ENCODE measurements around the gene OCA2.

Gene OCA2

DNA sequence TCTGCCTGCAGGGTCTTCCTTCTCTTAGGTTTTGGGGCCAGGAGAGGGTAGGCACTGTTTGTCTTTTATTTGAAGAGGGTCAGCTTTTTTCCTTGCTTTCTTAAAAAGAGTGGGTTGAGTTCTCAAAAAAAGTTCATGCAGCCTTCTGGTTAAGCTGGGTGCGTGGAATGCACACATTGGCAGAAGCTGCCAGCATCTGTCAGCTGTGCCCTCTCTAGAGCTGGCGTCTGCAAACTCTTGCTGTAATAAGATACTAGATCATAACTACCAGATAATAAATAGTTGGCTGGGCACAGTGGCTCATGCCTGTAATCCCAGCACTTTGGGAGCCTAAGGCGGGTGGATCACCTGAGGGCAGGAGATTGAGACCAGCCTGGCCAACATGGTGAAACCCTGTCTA is 373.4 kb downstream of the OCA2 start:
- Histone ChIP-seq H3K14ac (ENCODE audit: low read length) (no peak overlapping the region), H2BK12ac (ENCODE audit: low read length) (no peak overlapping the region), H3K36me3 (ENCODE audit: control insufficient read depth in 1 of 2, insufficient read depth in 2 of 2, low read length in 2 of 2) (no peaks in the 10 kb centered on the region), H3K27ac (ENCODE audit: low read depth, low read length) (no peak overlapping the region), H3K18ac (ENCODE audit: low read length) (no peak overlapping the region), H4K12ac (ENCODE audit: low read depth, low read length) (no peak overlapping the region), H4K91ac (ENCODE audit: low read depth, low read length) (no peak overlapping the region), H2BK5ac (ENCODE audit: low read depth, low read length, poor library complexity) (no peak overlapping the region), H3K23ac (ENCODE audit: low read length) (no peak overlapping the region), H2BK120ac (ENCODE audit: insufficient read depth, low read length, poor library complexity) (no peak overlapping the region), H2AFZ (ENCODE audit: insufficient read depth, low read length, poor library complexity) (no peak overlapping the region), H3K4me1 (ENCODE audit: control insufficient read depth in 1 of 2, insufficient read depth in 2 of 2, low read length in 2 of 2) (no peaks in the 10 kb centered on the region), H4K8ac (ENCODE audit: low read depth, low read length) (no peak overlapping the region), H3K4ac (ENCODE audit: low read depth, low read length) (no peak overlapping the region), H3K79me1 (ENCODE audit: low read length) (no peaks in the 10 kb centered on the region), H3K4me3 (ENCODE audit: low read depth, low read length) (no peak overlapping the region), H3K79me2 (ENCODE audit: control insufficient read depth, insufficient read depth, low read length, poor library complexity) (no peaks in the 10 kb centered on the region), H3K27me3 (ENCODE audit: insufficient read depth, low read length) (no peaks in the 10 kb centered on the region), H3K9ac (ENCODE audit: low read length) (no peak overlapping the region), H3K4me2 (ENCODE audit: low read length) (no peak overlapping the region), H3K9me3 (ENCODE audit: insufficient read depth, low read depth, low read length) (peaks cover 3% of the 10 kb centered on the region), H2AK5ac (ENCODE audit: low read length) (no peak overlapping the region)
- WGBS (ENCODE audit: extremely low coverage, insufficient coverage, insufficient read length): no CpG with 5 or more reads among the region's 3 CpGs
- DNase-seq: no peak

DNA sequence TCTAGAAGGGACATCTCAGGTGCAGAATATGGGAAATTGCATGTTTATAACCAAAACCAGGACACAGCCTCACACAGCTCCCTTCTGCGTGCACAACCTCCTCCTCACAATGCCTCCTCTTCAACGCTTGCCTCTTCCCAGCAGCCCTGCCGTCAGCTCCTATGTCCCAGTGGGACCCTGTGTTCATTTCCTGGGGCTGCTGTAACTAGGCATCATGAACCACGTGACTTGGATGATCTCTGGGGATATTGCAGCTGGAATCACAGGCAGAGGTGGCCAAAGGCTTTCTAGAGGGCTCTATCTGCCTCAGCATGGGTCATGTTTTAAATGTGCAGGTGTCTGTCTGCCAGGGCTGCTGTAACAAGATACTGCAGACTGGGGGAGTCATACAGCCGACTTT is 375.3 kb downstream of the OCA2 start:
- no peak overlapping the region for H3K4me3 ChIP-seq (ENCODE audit: low read depth, low read length)
- no CpG with 5 or more reads among the region's 5 CpGs for WGBS (ENCODE audit: extremely low coverage, insufficient coverage, insufficient read length)
- H3K4ac ChIP-seq (ENCODE audit: low read depth, low read length): no peak overlapping the region
- H3K18ac ChIP-seq (ENCODE audit: low read length): no peak overlapping the region
- H3K27ac ChIP-seq (ENCODE audit: low read depth, low read length): no peak overlapping the region
- H3K4me2 ChIP-seq (ENCODE audit: low read length): no peak overlapping the region
- H3K36me3 ChIP-seq (ENCODE audit: control insufficient read depth in 1 of 2, insufficient read depth in 2 of 2, low read length in 2 of 2): no peaks in the 10 kb centered on the region
- H3K14ac ChIP-seq (ENCODE audit: low read length): no peak overlapping the region
- no peak overlapping the region for H4K12ac ChIP-seq (ENCODE audit: low read depth, low read length)
- no peak overlapping the region for H3K23ac ChIP-seq (ENCODE audit: low read length)
- no peak overlapping the region for H2AFZ ChIP-seq (ENCODE audit: insufficient read depth, low read length, poor library complexity)
- H2BK120ac ChIP-seq (ENCODE audit: insufficient read depth, low read length, poor library complexity): no peak overlapping the region
- no peaks in the 10 kb centered on the region for H3K79me1 ChIP-seq (ENCODE audit: low read length)
- no peaks in the 10 kb centered on the region for H3K4me1 ChIP-seq (ENCODE audit: control insufficient read depth in 1 of 2, insufficient read depth in 2 of 2, low read length in 2 of 2)
- H2AK5ac ChIP-seq (ENCODE audit: low read length): no peak overlapping the region
- H2BK12ac ChIP-seq (ENCODE audit: low read length): no peak overlapping the region
- peaks cover 2% of the 10 kb centered on the region for H3K9me3 ChIP-seq (ENCODE audit: insufficient read depth, low read depth, low read length)
- H3K27me3 ChIP-seq (ENCODE audit: insufficient read depth, low read length): no peaks in the 10 kb centered on the region
- no peak for DNase-seq
- H3K79me2 ChIP-seq (ENCODE audit: control insufficient read depth, insufficient read depth, low read length, poor library complexity): no peaks in the 10 kb centered on the region
- H3K9ac ChIP-seq (ENCODE audit: low read length): no peak overlapping the region
- no peak overlapping the region for H2BK5ac ChIP-seq (ENCODE audit: low read depth, low read length, poor library complexity)
- H4K8ac ChIP-seq (ENCODE audit: low read depth, low read length): no peak overlapping the region
- H4K91ac ChIP-seq (ENCODE audit: low read depth, low read length): no peak overlapping the region

DNA sequence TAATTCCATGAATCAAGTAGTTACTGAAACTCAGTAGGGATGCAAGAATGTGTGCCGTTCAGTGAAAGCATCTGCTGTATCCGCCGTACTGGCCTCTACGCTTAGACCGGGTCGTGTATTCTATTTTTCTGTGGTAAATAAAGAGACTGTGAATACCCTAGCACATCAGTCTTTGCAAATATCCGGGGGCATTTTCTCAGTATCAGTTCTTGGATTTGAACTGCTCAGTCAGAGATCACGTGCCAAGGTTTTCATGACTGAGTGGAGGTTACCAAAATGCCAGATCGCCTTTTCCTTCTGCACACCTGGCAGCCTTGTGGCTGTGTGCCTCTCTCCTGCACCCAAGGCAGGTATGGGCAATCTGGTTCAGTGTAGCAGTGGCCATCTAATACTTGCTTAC is 377.0 kb downstream of the OCA2 start:
- Histone ChIP-seq H2BK120ac (ENCODE audit: insufficient read depth, low read length, poor library complexity) (no peak overlapping the region), H3K79me2 (ENCODE audit: control insufficient read depth, insufficient read depth, low read length, poor library complexity) (no peaks in the 10 kb centered on the region), H3K9ac (ENCODE audit: low read length) (no peak overlapping the region), H4K8ac (ENCODE audit: low read depth, low read length) (no peak overlapping the region), H3K23ac (ENCODE audit: low read length) (no peak overlapping the region), H3K27me3 (ENCODE audit: insufficient read depth, low read length) (no peaks in the 10 kb centered on the region), H3K4me3 (ENCODE audit: low read depth, low read length) (no peak overlapping the region), H3K18ac (ENCODE audit: low read length) (no peak overlapping the region), H3K9me3 (ENCODE audit: insufficient read depth, low read depth, low read length) (peaks cover 2% of the 10 kb centered on the region), H2BK12ac (ENCODE audit: low read length) (no peak overlapping the region), H2AK5ac (ENCODE audit: low read length) (no peak overlapping the region), H2BK5ac (ENCODE audit: low read depth, low read length, poor library complexity) (no peak overlapping the region), H4K12ac (ENCODE audit: low read depth, low read length) (no peak overlapping the region), H3K27ac (ENCODE audit: low read depth, low read length) (no peak overlapping the region), H3K4me2 (ENCODE audit: low read length) (no peak overlapping the region), H4K91ac (ENCODE audit: low read depth, low read length) (no peak overlapping the region), H3K4me1 (ENCODE audit: control insufficient read depth in 1 of 2, insufficient read depth in 2 of 2, low read length in 2 of 2) (no peaks in the 10 kb centered on the region), H3K4ac (ENCODE audit: low read depth, low read length) (no peak overlapping the region), H3K79me1 (ENCODE audit: low read length) (no peaks in the 10 kb centered on the region), H3K14ac (ENCODE audit: low read length) (no peak overlapping the region), H2AFZ (ENCODE audit: insufficient read depth, low read length, poor library complexity) (no peak overlapping the region), H3K36me3 (ENCODE audit: control insufficient read depth in 1 of 2, insufficient read depth in 2 of 2, low read length in 2 of 2) (no peaks in the 10 kb centered on the region)
- no CpG with 5 or more reads among the region's 9 CpGs for WGBS (ENCODE audit: extremely low coverage, insufficient coverage, insufficient read length)
- no peak for DNase-seq

DNA sequence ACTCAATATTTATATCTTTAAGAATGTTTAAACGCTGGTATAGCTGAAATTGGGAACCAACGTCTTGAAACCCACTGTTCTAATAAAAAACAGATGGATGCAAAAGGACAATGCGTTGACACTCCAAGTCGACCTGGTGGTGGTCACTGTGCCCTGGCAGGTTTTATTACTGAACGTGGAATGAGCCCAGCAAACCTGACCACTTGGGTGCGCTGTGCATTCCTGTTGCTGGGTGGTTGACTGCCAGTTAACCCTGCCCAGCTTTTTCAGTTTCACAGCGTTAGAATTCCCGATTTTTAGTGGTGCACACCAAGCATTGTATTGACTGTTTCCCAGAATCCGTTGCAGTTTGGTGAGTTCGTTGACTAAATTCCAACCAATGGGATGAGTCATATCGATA is 384.4 kb downstream of the OCA2 start:
- Histone ChIP-seq H3K9me3 (ENCODE audit: insufficient read depth, low read depth, low read length) (no peaks in the 10 kb centered on the region), H2AK5ac (ENCODE audit: low read length) (no peak overlapping the region), H3K14ac (ENCODE audit: low read length) (no peak overlapping the region), H3K4me3 (ENCODE audit: low read depth, low read length) (no peak overlapping the region), H3K27ac (ENCODE audit: low read depth, low read length) (no peak overlapping the region), H3K23ac (ENCODE audit: low read length) (no peak overlapping the region), H3K4me1 (ENCODE audit: control insufficient read depth in 1 of 2, insufficient read depth in 2 of 2, low read length in 2 of 2) (no peaks in the 10 kb centered on the region), H2BK5ac (ENCODE audit: low read depth, low read length, poor library complexity) (no peak overlapping the region), H4K8ac (ENCODE audit: low read depth, low read length) (no peak overlapping the region), H2AFZ (ENCODE audit: insufficient read depth, low read length, poor library complexity) (no peak overlapping the region), H3K18ac (ENCODE audit: low read length) (no peak overlapping the region), H3K79me2 (ENCODE audit: control insufficient read depth, insufficient read depth, low read length, poor library complexity) (no peaks in the 10 kb centered on the region), H3K9ac (ENCODE audit: low read length) (no peak overlapping the region), H4K91ac (ENCODE audit: low read depth, low read length) (no peak overlapping the region), H3K4me2 (ENCODE audit: low read length) (no peak overlapping the region), H2BK12ac (ENCODE audit: low read length) (no peak overlapping the region), H2BK120ac (ENCODE audit: insufficient read depth, low read length, poor library complexity) (no peak overlapping the region), H3K36me3 (ENCODE audit: control insufficient read depth in 1 of 2, insufficient read depth in 2 of 2, low read length in 2 of 2) (no peaks in the 10 kb centered on the region), H3K4ac (ENCODE audit: low read depth, low read length) (no peak overlapping the region), H3K27me3 (ENCODE audit: insufficient read depth, low read length) (no peaks in the 10 kb centered on the region), H3K79me1 (ENCODE audit: low read length) (no peaks in the 10 kb centered on the region), H4K12ac (ENCODE audit: low read depth, low read length) (no peak overlapping the region)
- WGBS (ENCODE audit: extremely low coverage, insufficient coverage, insufficient read length): no CpG with 5 or more reads among the region's 11 CpGs
- no peak for DNase-seq

All from trophoblast cell (in vitro differentiated cells and primary cell).